ENCODE data around the gene F5. TPM values are rescaled to one million over a fixed set of nuclear protein-coding genes. Genes with fewer than 3 reads are reported as not detected.
A peak's percentile ranks its signal among the peaks of the same experiment; 100 is the strongest.

F5 gene
- total and polyA plus RNA-seq, 2 of the 13 experiments (the other 11 are each of a cell fraction or from before 2014, with no cell fraction given): 38.3 to 64.0 TPM

- TF ChIP-seq ZNF607 (CRISPR knock-in tag; IDR thresholded peaks at IDR 0.05; ENCODE audit: borderline replicate concordance) (no peak), CENPBD1 (CRISPR knock-in tag; IDR thresholded peaks at IDR 0.05; ENCODE audit: borderline replicate concordance, low read depth) (no peak), SAP130 (CRISPR knock-in tag; IDR thresholded peaks at IDR 0.05; ENCODE audit: low read depth) (peak; percentile 92), ZNF414 (CRISPR knock-in tag; IDR thresholded peaks at IDR 0.05) (peak; percentile 70; the same call in 1 of the 2 replicates), HOXA3 (CRISPR knock-in tag; IDR thresholded peaks at IDR 0.05) (peak; percentile 83; the same call in 1 of the 2 replicates), ZKSCAN8 (CRISPR knock-in tag; IDR thresholded peaks at IDR 0.05; ENCODE audit: borderline replicate concordance) (no peak), ARNTL (CRISPR knock-in tag; IDR thresholded peaks at IDR 0.05) (0 out of 2 replicates have a peak, but pooled peaks have one; percentile 60), KAT7 (CRISPR knock-in tag; IDR thresholded peaks at IDR 0.05; ENCODE audit: borderline replicate concordance) (peak; percentile 93), LCORL (IDR thresholded peaks at IDR 0.05) (no peak), LCORL (CRISPR knock-in tag; IDR thresholded peaks at IDR 0.05) (peak; percentile 80; the same call in 1 of the 2 replicates), ZNF780A (CRISPR knock-in tag; IDR thresholded peaks at IDR 0.05) (peak; percentile 37; the same call in 1 of the 2 replicates), U2AF1 (optimal IDR thresholded peaks at IDR 0.05; ENCODE audit: low read depth, low read length) (peak; percentile 83), ZNF672 (CRISPR knock-in tag; IDR thresholded peaks at IDR 0.05) (no peak), ZNF7 (CRISPR knock-in tag; IDR thresholded peaks at IDR 0.05) (no peak), LRRFIP1 (CRISPR knock-in tag; conservative IDR thresholded peaks at IDR 0.05) (0 out of 2 replicates have a peak, but pooled peaks have one; percentile 38), THAP11 (CRISPR knock-in tag; IDR thresholded peaks at IDR 0.05) (peak; percentile 55; the same call in 1 of the 2 replicates), ZNF318 (CRISPR knock-in tag; IDR thresholded peaks at IDR 0.05) (no peak), SUZ12 (IDR thresholded peaks at IDR 0.05; ENCODE audit: low read depth, low read length) (no peak)
Observed at GRCh38 chr1:169586395-169587255, at the start of gene F5 (continued).

Measured in HepG2 (cell line).